ENCODE data around the gene COPA. TPM values are rescaled to one million over a fixed set of nuclear protein-coding genes. Genes with fewer than 3 reads are reported as not detected.

The COPA gene
- total and polyA plus RNA-seq, 2 donors (not counting 3 experiments of a cell fraction or from before 2014, with no cell fraction given): 127 to 185 TPM

- Histone ChIP-seq H3K9me1 (replicated peaks; ENCODE audit: control insufficient read depth, extremely low read depth, insufficient read depth, low read length) (no peaks in the 10 kb centered on the region), H2AFZ (ENCODE audit: low read depth, low read length) (no peak overlapping the region), H4K20me1 (replicated peaks; ENCODE audit: control insufficient read depth, extremely low read depth, insufficient read depth, low read length) (peaks cover 2% of the 10 kb centered on the region), H3K79me2 (ENCODE audit: control insufficient read depth, insufficient read depth, low read length) (peaks cover 33% of the 10 kb centered on the region), H3K27ac (ENCODE audit: insufficient read depth, low read depth, low read length) (no peak overlapping the region), H3K4me2 (ENCODE audit: insufficient read depth, low read length) (no peak overlapping the region), H3K4me1 (ENCODE audit: control insufficient read depth, extremely low read depth, insufficient read depth, low read length) (peaks cover 7% of the 10 kb centered on the region), H3K36me3 (ENCODE audit: control insufficient read depth in 2 of 2, extremely low read depth in 1 of 2, insufficient read depth in 2 of 2, low read length in 2 of 2) (peaks cover 0 to 2% of the 10 kb centered on the region in 2 experiments), H3K9me3 (replicated peaks; ENCODE audit: control insufficient read depth, insufficient read depth, low read length) (no peaks in the 10 kb centered on the region), H3K9ac (replicated peaks; ENCODE audit: extremely low read depth, insufficient read depth, low read length) (no peak overlapping the region), H3K27me3 (ENCODE audit: control insufficient read depth in 2 of 2, insufficient read depth in 2 of 2, low read length in 2 of 2) (no peaks in the 10 kb centered on the region), H3K4me3 (replicated peaks in 1 of 3; ENCODE audit: insufficient read depth in 1 of 3, low read depth in 1 of 3, low read length in 3 of 3) (no peak overlapping the region)
- FAIRE-seq (no peak), DNase-seq (ENCODE audit: low read depth, low spot score) (no peak)
- TF ChIP-seq MYC (IDR thresholded peaks at IDR 0.05; ENCODE audit: low read depth, low read length) (no peak), POLR2A (IDR thresholded peaks at IDR 0.05; ENCODE audit: low read depth, low read length) (no peak), FOS (IDR thresholded peaks at IDR 0.05; ENCODE audit: borderline replicate concordance, insufficient read depth, low read length) (no peak)
- dilution Hi-C loops (cut with MboI; ENCODE audit: extremely low pct_ligation_motif_present, low sequenced_read_pairs) (no loop called here), intact Hi-C loops (cut with micrococcal nuclease) (no loop called here)
- no TSS peak for BruUV-seq (replicated peaks)
- CTCF ChIA-PET: interaction anchor here (1.2 to 3.1 kb wide), 3 partner anchors 35 to 147 kb away, joined by 3 to 17 read pairs (median 10); no protein-coding TSS in a partner anchor
- POLR2A ChIA-PET: no interaction called here
Measured at GRCh38 chr1:160255781-160256300, 87.2 kb downstream of the COPA start.

- Histone ChIP-seq H3K27ac (ENCODE audit: insufficient read depth, low read depth, low read length) (no peak overlapping the region), H3K79me2 (ENCODE audit: control insufficient read depth, insufficient read depth, low read length) (peaks cover 33% of the 10 kb centered on the region), H2AFZ (ENCODE audit: low read depth, low read length) (no peak overlapping the region), H3K27me3 (ENCODE audit: control insufficient read depth in 2 of 2, insufficient read depth in 2 of 2, low read length in 2 of 2) (no peaks in the 10 kb centered on the region), H3K9me1 (replicated peaks; ENCODE audit: control insufficient read depth, extremely low read depth, insufficient read depth, low read length) (no peaks in the 10 kb centered on the region), H3K4me1 (ENCODE audit: control insufficient read depth, extremely low read depth, insufficient read depth, low read length) (peaks cover 5% of the 10 kb centered on the region), H3K9ac (replicated peaks; ENCODE audit: extremely low read depth, insufficient read depth, low read length) (no peak overlapping the region), H3K4me3 (replicated peaks in 1 of 3; ENCODE audit: insufficient read depth in 1 of 3, low read depth in 1 of 3, low read length in 3 of 3) (no peak overlapping the region), H4K20me1 (replicated peaks; ENCODE audit: control insufficient read depth, extremely low read depth, insufficient read depth, low read length) (peaks cover 2% of the 10 kb centered on the region), H3K9me3 (replicated peaks; ENCODE audit: control insufficient read depth, insufficient read depth, low read length) (no peaks in the 10 kb centered on the region), H3K36me3 (ENCODE audit: control insufficient read depth in 2 of 2, extremely low read depth in 1 of 2, insufficient read depth in 2 of 2, low read length in 2 of 2) (peaks cover 0 to 2% of the 10 kb centered on the region in 2 experiments), H3K4me2 (ENCODE audit: insufficient read depth, low read length) (no peak overlapping the region)
- intact Hi-C loops (cut with micrococcal nuclease) (loop anchor here (1.0 kb wide), 2 partner anchors 59 to 151 kb away; no protein-coding TSS in a partner anchor), dilution Hi-C loops (cut with MboI; ENCODE audit: extremely low pct_ligation_motif_present, low sequenced_read_pairs) (no loop called here)
- ChIA-PET POLR2A (interaction anchor here (1.1 to 1.3 kb wide), 2 partner anchors 9 to 59 kb away, joined by 6 read pairs; no protein-coding TSS in a partner anchor), CTCF (interaction anchor here (0.6 to 4.6 kb wide), 66 partner anchors 9 to 453 kb away, joined by 3 to 205 read pairs (median 5); partner anchors contain the start of genes CASQ1, DCAF8, IGSF8 and KCNJ9)
- peak; percentile 57 for DNase-seq (ENCODE audit: low read depth, low spot score)
- TF ChIP-seq POLR2A (IDR thresholded peaks at IDR 0.05; ENCODE audit: low read depth, low read length) (no peak), CTCF (IDR thresholded peaks at IDR 0.05; ENCODE audit: extremely low read depth in 1 of 2, insufficient read depth in 1 of 2, low read depth in 1 of 2, low read length in 2 of 2) (peak; percentile 49 to 64), FOS (IDR thresholded peaks at IDR 0.05; ENCODE audit: borderline replicate concordance, insufficient read depth, low read length) (no peak)
- BruUV-seq (replicated peaks): no TSS peak
- no peak for FAIRE-seq
Measured at GRCh38 chr1:160251687-160252526, 91.1 kb downstream of the COPA start.

Data from endothelial cell of umbilical vein (primary cell).